H1 (cell line): ENCODE data around the gene RABGAP1. TPM values are rescaled to one million over a fixed set of nuclear protein-coding genes. Genes with fewer than 3 reads are reported as not detected.

Experiments
- CTCF ChIA-PET: fragments of 300-600 bp; sonication (Branson Sonifier 250); formaldehyde crosslinking; loops from one replicate; lab custom pipeline; 2021; ENCODE audit not compliant: partially characterized antibody; lab: Charles Lee
- POLR2A ChIA-PET: fragments of 300-600 bp; sonication (Branson Sonifier 250); formaldehyde crosslinking; loops from one replicate; lab custom pipeline; 2021; ENCODE audit warnings: inconsistent platforms; ENCODE audit not compliant: partially characterized antibody; lab: Charles Lee
- DNase-seq, 2 experiments: peaks; one replicate each; pipeline versions ENCODE4 v3.0.0 to v3.0.0-alpha.2; 2010 to 2022; ENCODE audit warnings: low spot score in 2 of 2, low read depth in 1 of 2, mixed read lengths in 1 of 2
- FAIRE-seq: peaks from 2 replicates; lab custom pipeline; 2011; peaks lifted over from hg19 to GRCh38; lab: Jason Lieb, UNC
- H2AFZ ChIP-seq: 2 replicates; pipeline ENCODE4 v1.8.1; 2012; ENCODE audit warnings: low read length, inconsistent platforms
- H2AK5ac ChIP-seq: 2 replicates; pipeline ENCODE4 v1.6.1; 2013; ENCODE audit warnings: low read depth, low read length
- H2BK120ac ChIP-seq: replicated peaks from 2 replicates; pipeline ENCODE3; 2013; ENCODE audit warnings: low read depth, low read length, inconsistent platforms
- H2BK12ac ChIP-seq: 2 replicates; pipeline ENCODE4 v1.6.1; 2013; ENCODE audit warnings: low read depth, low read length
- H2BK15ac ChIP-seq: 2 replicates; pipeline ENCODE4 v1.6.1; 2013; ENCODE audit warnings: low read length
- H2BK20ac ChIP-seq: 2 replicates; pipeline ENCODE4 v1.6.1; 2013; ENCODE audit warnings: low read length
- H2BK5ac ChIP-seq: 2 replicates; pipeline ENCODE4 v1.6.1; 2013; ENCODE audit warnings: low read depth, low read length
- H3K14ac ChIP-seq: 2 replicates; pipeline ENCODE4 v1.6.1; 2013; ENCODE audit warnings: inconsistent platforms; ENCODE audit not compliant: insufficient read length
- H3K18ac ChIP-seq: 2 replicates; pipeline ENCODE4 v1.6.1; 2013; ENCODE audit warnings: low read length; ENCODE audit errors: extremely low read depth
- H3K23ac ChIP-seq: 2 replicates; pipeline ENCODE4 v1.6.1; 2013; ENCODE audit warnings: inconsistent platforms; ENCODE audit not compliant: insufficient read length
- H3K23me2 ChIP-seq: 2 replicates; pipeline ENCODE4 v1.6.1; 2013; ENCODE audit warnings: low read depth, low read length
- H3K27ac ChIP-seq: 2 replicates; pipeline ENCODE4 v1.6.1; 2011; ENCODE audit warnings: low read depth, low read length, inconsistent platforms
- H3K27me3 ChIP-seq, 4 experiments: replicated peaks in 1 of 4; 1 replicate in 1 of 4; 2 replicates in 3 of 4; pipeline versions ENCODE4 v1.6.1 to v1.8.1; 2011 to 2013; ENCODE audit warnings: low read length in 3 of 4, mild to moderate bottlenecking in 3 of 4, inconsistent platforms in 2 of 4, mixed read lengths in 2 of 4, moderate library complexity in 1 of 4; ENCODE audit not compliant: control insufficient read depth in 3 of 4, insufficient read depth in 3 of 4; ENCODE audit errors: extremely low read depth in 1 of 4
- H3K36me3 ChIP-seq, 4 experiments: 2 replicates each; pipeline versions ENCODE4 v1.6.1 to v1.8.1; 2011 to 2013; ENCODE audit warnings: mild to moderate bottlenecking in 4 of 4, low read length in 3 of 4, moderate library complexity in 2 of 4, control low read depth in 1 of 4, inconsistent platforms in 1 of 4; ENCODE audit not compliant: insufficient read depth in 4 of 4, control insufficient read depth in 2 of 4
- H3K4ac ChIP-seq: replicated peaks from 2 replicates; pipeline ENCODE3; 2013; ENCODE audit warnings: low read length, low read depth, mixed read lengths, inconsistent platforms; ENCODE audit not compliant: insufficient read length
- H3K4me1 ChIP-seq, 4 experiments: replicated peaks in 1 of 4; 1 replicate in 1 of 4; 2 replicates in 3 of 4; pipeline versions ENCODE4 v1.6.1 to v1.8.1; 2011 to 2013; ENCODE audit warnings: low read length in 3 of 4, inconsistent platforms in 2 of 4, mixed read lengths in 1 of 4; ENCODE audit not compliant: insufficient read depth in 4 of 4, control insufficient read depth in 3 of 4
- H3K4me2 ChIP-seq, 2 experiments: 2 replicates each; pipeline versions ENCODE4 v1.6.1 to v1.8.1; 2011 to 2013; ENCODE audit warnings: low read depth in 2 of 2, low read length in 2 of 2, control low read depth in 1 of 2, inconsistent platforms in 1 of 2, mild to moderate bottlenecking in 1 of 2; ENCODE audit not compliant: insufficient read depth in 1 of 2
- H3K4me3 ChIP-seq, 4 experiments: fragments of 200-600, 300-600 bp in 1 of 4; sonication (generic), shearing (Covaris generic), sonication (Bioruptor Twin) in 1 of 4; 2 replicates each; pipeline versions ENCODE4 v1.5.1 to v1.8.1; 2011 to 2016; ENCODE audit warnings: low read length in 4 of 4, low read depth in 3 of 4, control low read depth in 2 of 4, inconsistent platforms in 2 of 4, mild to moderate bottlenecking in 2 of 4, mixed read lengths in 1 of 4, moderate library complexity in 1 of 4; ENCODE audit not compliant: insufficient read depth in 2 of 4; ENCODE audit errors: extremely low read depth in 1 of 4
- H3K56ac ChIP-seq: replicated peaks from 2 replicates; pipeline ENCODE3; 2013; ENCODE audit warnings: low read depth, mild to moderate bottlenecking, mixed read lengths, low read length, inconsistent platforms; ENCODE audit not compliant: insufficient read length
- H3K79me1 ChIP-seq: 2 replicates; pipeline ENCODE4 v1.6.1; 2013; ENCODE audit warnings: low read depth, low read length, control low read depth
- H3K79me2 ChIP-seq, 2 experiments: 2 replicates each; pipeline versions ENCODE4 v1.6.1 to v1.8.1; 2012 to 2013; ENCODE audit warnings: low read length in 2 of 2, mild to moderate bottlenecking in 2 of 2, inconsistent platforms in 1 of 2; ENCODE audit not compliant: insufficient read depth in 2 of 2, control insufficient read depth in 1 of 2
- H3K9ac ChIP-seq, 4 experiments: replicated peaks in 1 of 4; 1 replicate in 1 of 4; 2 replicates in 3 of 4; pipeline versions ENCODE4 v1.6.1 to v1.8.1; 2011 to 2013; ENCODE audit warnings: low read depth in 3 of 4, low read length in 3 of 4, control low read depth in 2 of 4, mild to moderate bottlenecking in 2 of 4, moderate library complexity in 2 of 4, inconsistent platforms in 1 of 4; ENCODE audit errors: extremely low read depth in 1 of 4
- H3K9me3 ChIP-seq, 2 experiments: 2 replicates each; pipeline versions ENCODE4 v1.6.1 to v1.8.1; 2012 to 2013; ENCODE audit warnings: mild to moderate bottlenecking in 2 of 2, moderate library complexity in 2 of 2, control low read depth in 1 of 2, inconsistent platforms in 1 of 2, low read depth in 1 of 2, low read length in 1 of 2, mixed read lengths in 1 of 2; ENCODE audit not compliant: insufficient read depth in 2 of 2
- H4K20me1 ChIP-seq, 2 experiments: replicated peaks in 1 of 2; 2 replicates each; pipeline versions ENCODE3 to v1.8.1; 2011 to 2013; ENCODE audit warnings: inconsistent platforms in 2 of 2, low read length in 2 of 2, mild to moderate bottlenecking in 1 of 2; ENCODE audit not compliant: insufficient read depth in 2 of 2, control insufficient read depth in 1 of 2
- H4K5ac ChIP-seq: 2 replicates; pipeline ENCODE4 v1.6.1; 2013; ENCODE audit warnings: low read length, low read depth, mixed read lengths, inconsistent platforms; ENCODE audit not compliant: insufficient read length
- H4K8ac ChIP-seq: 2 replicates; pipeline ENCODE4 v1.8.0; 2013; ENCODE audit warnings: mild to moderate bottlenecking, moderate library complexity, low read length, inconsistent platforms; ENCODE audit not compliant: insufficient read depth; ENCODE audit errors: extremely low read depth
- H4K91ac ChIP-seq: replicated peaks from 2 replicates; pipeline ENCODE3; 2013; ENCODE audit warnings: low read length, mixed read lengths, inconsistent platforms; ENCODE audit not compliant: insufficient read length
- CTCF ChIP-seq, 3 experiments: IDR thresholded peaks; 1 replicate in 2 of 3; 2 replicates in 1 of 3; pipeline versions ENCODE4 v1.5.1 to v1.6.1; 2011; ENCODE audit warnings: low read length in 3 of 3, mild to moderate bottlenecking in 3 of 3, inconsistent platforms in 2 of 3, low read depth in 1 of 3, moderate library complexity in 1 of 3; ENCODE audit not compliant: insufficient read depth in 1 of 3; ENCODE audit errors: control extremely low read depth in 1 of 3
- KDM1A ChIP-seq: fragments of 200-600, 300-600 bp; sonication (generic); IDR thresholded peaks from 2 replicates; pipeline ENCODE4 v1.7.1; 2016; ENCODE audit warnings: mild to moderate bottlenecking, low read length, borderline replicate concordance
- MAFK ChIP-seq: IDR thresholded peaks from 2 replicates; pipeline ENCODE4 v1.6.1; 2012; ENCODE audit warnings: low read depth, mild to moderate bottlenecking, improper control_type of control experiment, low read length
- POLR2A ChIP-seq, 2 experiments: IDR thresholded peaks; 1 replicate in 1 of 2; 2 replicates in 1 of 2; pipeline ENCODE4 v1.6.1; 2011; ENCODE audit warnings: low read depth in 2 of 2, low read length in 2 of 2, mild to moderate bottlenecking in 2 of 2; ENCODE audit errors: control extremely low read depth in 1 of 2
- POLR2AphosphoS5 ChIP-seq: IDR thresholded peaks from 2 replicates; pipeline ENCODE4 v1.6.1; 2011; ENCODE audit warnings: low read depth, low read length
- SUZ12 ChIP-seq: fragments of 200-600 bp; sonication (generic); IDR thresholded peaks from 2 replicates; pipeline ENCODE4 v1.6.1; 2012; ENCODE audit warnings: mild to moderate bottlenecking, inconsistent platforms, low read length, moderate library complexity, mixed read lengths
- TCF12 ChIP-seq: IDR thresholded peaks from 2 replicates; pipeline ENCODE4 v1.6.1; 2011; ENCODE audit warnings: low read depth, mild to moderate bottlenecking, low read length
- WGBS, 2 experiments: shearing (Covaris generic) in 1 of 2; methylation state at CpG; one replicate each; pipeline versions ENCODE4 v1.1.6 to v1.1.7; 2013 to 2015; ENCODE audit warnings: low lambda C conversion rate in 2 of 2, mixed read lengths in 2 of 2, inconsistent platforms in 1 of 2, low coverage in 1 of 2, missing lambda C conversion rate in 1 of 2; ENCODE audit not compliant: insufficient replicate concordance in 2 of 2, insufficient coverage in 1 of 2, insufficient read length in 1 of 2; ENCODE audit errors: extremely low coverage in 1 of 2, missing lambda C conversion rate in 1 of 2; 5-methylcytosine and 5-hydroxymethylcytosine counted together
- polyA plus RNA-seq, 7 experiments: library from polyadenylated mRNA; depleted of rRNA in 3 of 7; stranded (reverse) in 5 of 7; unstranded in 2 of 7; fragments of >200 nt in 5 of 7; fragments of 200-250 nt in 2 of 7; gene quantifications; 1 replicate in 5 of 7; 2 replicates in 1 of 7; 4 replicates in 1 of 7; pipeline versions ENCODE4 v1.2.1 to v1.2.3, GENCODE V29; 2011 to 2013; ENCODE audit warnings: missing spikeins in 2 of 7, mixed read lengths in 2 of 7
- total RNA-seq: library from RNA; stranded (reverse); fragmentation: NEBNext Ultra II Directional; extraction: Animal tissue kit (Norgen Biotek cat#: 25700); gene quantifications from 2 replicates; pipeline ENCODE4 v1.2.1, GENCODE V29; 2021

Gene RABGAP1
- total and polyA plus RNA-seq, 2 of the 8 experiments (the other 6 are each of a cell fraction or from before 2014, with no cell fraction given): 15.7 to 38.3 TPM

- POLR2A ChIA-PET: interaction anchor here (1.4 kb wide), 1 partner anchor 18 kb away, joined by 3 read pairs; no protein-coding TSS in a partner anchor
- 67% methylated on average over 2 of the region's 2 CpGs; no CpG with 5 or more reads in 1 of the 2 experiments for WGBS, 2 experiments
These were observed 112.9 kb downstream of the RABGAP1 start for GRCh38 chr9:123053711-123054110.

More at GRCh38 chr9:123053711-123054110, 112.9 kb downstream of the RABGAP1 start:
- H4K20me1 ChIP-seq: no peaks in the 10 kb centered on the region
- no peak overlapping the region for H3K14ac ChIP-seq
- H3K27me3 ChIP-seq: no peaks in the 10 kb centered on the region
- H4K91ac ChIP-seq: no peak overlapping the region
- no peak overlapping the region for H2BK20ac ChIP-seq
- no peak overlapping the region for H2BK15ac ChIP-seq
- no peak overlapping the region for H3K4me3 ChIP-seq
- no peak overlapping the region for H3K9ac ChIP-seq
- H4K5ac ChIP-seq: no peak overlapping the region
- H3K18ac ChIP-seq: no peak overlapping the region
- TF ChIP-seq SUZ12 (no peak), CTCF (IDR thresholded peaks at IDR 0.05; ENCODE audit: control extremely low read depth in 1 of 3, insufficient read depth in 1 of 3, low read depth in 1 of 3, low read length in 3 of 3) (no peak), POLR2AphosphoS5 (no peak), MAFK (no peak), KDM1A (no peak), POLR2A (IDR thresholded peaks at IDR 0.05; ENCODE audit: control extremely low read depth in 1 of 2, low read depth in 2 of 2, low read length in 2 of 2) (no peak), TCF12 (no peak)
- no peaks in the 10 kb centered on the region for H3K79me2 ChIP-seq
- no peak overlapping the region for H2BK5ac ChIP-seq
- no peaks in the 10 kb centered on the region for H3K23me2 ChIP-seq
- H2BK120ac ChIP-seq: no peak overlapping the region
- H3K79me1 ChIP-seq: no peaks in the 10 kb centered on the region
- no peak overlapping the region for H3K23ac ChIP-seq
- no peak overlapping the region for H2BK12ac ChIP-seq
- H3K4me2 ChIP-seq: no peak overlapping the region
- no peak overlapping the region for H3K56ac ChIP-seq
- no peaks in the 10 kb centered on the region; a peak in 1 of 4 replicates for H3K9me3 ChIP-seq
- no peak overlapping the region for H3K4ac ChIP-seq
- H4K8ac ChIP-seq: no peak overlapping the region
- no peak overlapping the region for H2AFZ ChIP-seq
- H3K4me1 ChIP-seq: peaks cover 0 to under 1% (median 0%) of the 10 kb centered on the region in 4 experiments; a peak in 1 of 7 replicates
- CTCF ChIA-PET: interaction anchor here (0.9 kb wide), 1 partner anchor 12 kb away, joined by 4 read pairs; no protein-coding TSS in a partner anchor
- peaks cover 0 to 14% (median 4%) of the 10 kb centered on the region in 4 experiments; a peak in 3 of 8 replicates for H3K36me3 ChIP-seq
- no peak overlapping the region for H2AK5ac ChIP-seq
- H3K27ac ChIP-seq: no peak overlapping the region
- no peak for FAIRE-seq
- DNase-seq: no peak
